ENCODE measurements around the gene UPF2.

DNA sequence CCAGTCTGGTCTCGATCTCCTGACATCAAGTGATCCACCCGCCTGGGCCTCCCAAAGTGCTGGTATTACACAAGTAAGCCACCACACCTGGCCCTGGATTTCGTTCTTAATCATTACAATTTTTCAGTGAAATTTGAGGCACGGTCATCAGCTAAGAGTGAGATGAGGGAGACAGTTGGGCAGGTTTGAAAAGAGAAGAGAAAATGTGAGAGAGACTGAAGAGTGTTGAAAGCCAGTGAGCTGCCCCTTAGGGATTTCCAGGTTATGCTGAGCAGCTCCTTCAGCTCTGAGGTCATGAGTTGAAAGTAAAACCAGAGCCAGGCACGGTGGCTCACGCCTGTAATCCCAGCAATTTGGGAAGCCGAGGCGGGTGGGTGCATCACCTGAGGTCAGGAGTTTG is 5.9 kb upstream of the UPF2 start:
- TF ChIP-seq, protein P1, sequence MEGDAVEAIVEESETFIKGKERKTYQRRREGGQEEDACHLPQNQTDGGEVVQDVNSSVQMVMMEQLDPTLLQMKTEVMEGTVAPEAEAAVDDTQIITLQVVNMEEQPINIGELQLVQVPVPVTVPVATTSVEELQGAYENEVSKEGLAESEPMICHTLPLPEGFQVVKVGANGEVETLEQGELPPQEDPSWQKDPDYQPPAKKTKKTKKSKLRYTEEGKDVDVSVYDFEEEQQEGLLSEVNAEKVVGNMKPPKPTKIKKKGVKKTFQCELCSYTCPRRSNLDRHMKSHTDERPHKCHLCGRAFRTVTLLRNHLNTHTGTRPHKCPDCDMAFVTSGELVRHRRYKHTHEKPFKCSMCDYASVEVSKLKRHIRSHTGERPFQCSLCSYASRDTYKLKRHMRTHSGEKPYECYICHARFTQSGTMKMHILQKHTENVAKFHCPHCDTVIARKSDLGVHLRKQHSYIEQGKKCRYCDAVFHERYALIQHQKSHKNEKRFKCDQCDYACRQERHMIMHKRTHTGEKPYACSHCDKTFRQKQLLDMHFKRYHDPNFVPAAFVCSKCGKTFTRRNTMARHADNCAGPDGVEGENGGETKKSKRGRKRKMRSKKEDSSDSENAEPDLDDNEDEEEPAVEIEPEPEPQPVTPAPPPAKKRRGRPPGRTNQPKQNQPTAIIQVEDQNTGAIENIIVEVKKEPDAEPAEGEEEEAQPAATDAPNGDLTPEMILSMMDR (IDR thresholded peaks at IDR 0.05): no peak
- TF ChIP-seq POLR2A (IDR thresholded peaks at IDR 0.05) (no peak), POLR2AphosphoS5 (IDR thresholded peaks at IDR 0.05) (no peak)
